Colon (tissue), 2 donors: ENCODE data around the gene NFE2L3.

ENCODE experiments used
- FAIRE-seq: peaks from 2 replicates; lab custom pipeline; 2012; peaks lifted over from hg19 to GRCh38; lab: Jason Lieb, UNC
- donor health status: control.
- donor health status: control.

Gene NFE2L3

GRCh38 chr7:26200444-26201246 is 48.6 kb downstream of the NFE2L3 start, which contains the start of gene HNRNPA2B1:
TSS of gene HNRNPA2B1 (minus strand) at chr7:26200746. CDS start at chr7:26200577, 169 bp downstream.
- peak; percentile 43 for FAIRE-seq

GRCh38 chr7:26201247-26202018 is 49.4 kb downstream of the NFE2L3 start, which contains the start of gene CBX3:
TSS of gene CBX3 (plus strand) at chr7:26201745. CDS start at chr7:26202999, 1,254 bp downstream.
- no peak for FAIRE-seq

- no peak for FAIRE-seq
These were observed 50.3 kb downstream of the NFE2L3 start for GRCh38 chr7:26202019-26202990.

GRCh38 chr7:26203016-26203415 is 51.0 kb downstream of the NFE2L3 start:
- no peak for FAIRE-seq

GRCh38 chr7:26208040-26208439 is 56.0 kb downstream of the NFE2L3 start:
- FAIRE-seq, result no peak

GRCh38 chr7:26212921-26213718 is 61.1 kb downstream of the NFE2L3 start:
- FAIRE-seq, result peak; percentile 76

- FAIRE-seq, result no peak
These were observed 62.0 kb downstream of the NFE2L3 start for GRCh38 chr7:26213807-26214515.

GRCh38 chr7:26216049-26216448 is 64.1 kb downstream of the NFE2L3 start:
- FAIRE-seq, result no peak

GRCh38 chr7:26224359-26224758 is 72.4 kb downstream of the NFE2L3 start:
- FAIRE-seq, result no peak

- FAIRE-seq, result no peak
These were observed 76.0 kb downstream of the NFE2L3 start for GRCh38 chr7:26227987-26228386.

- no peak for FAIRE-seq
These were observed 82.0 kb downstream of the NFE2L3 start for GRCh38 chr7:26233902-26234511.
